ENCODE measurements around the gene PACS1. TPM values are rescaled to one million over a fixed set of nuclear protein-coding genes. Genes with fewer than 3 reads are reported as not detected.

PACS1 gene
- total and polyA plus RNA-seq, 5 donors from 2014 or later: 43.8 to 306 (median 48.3) TPM

GRCh38 chr11:66051766-66052663 is 18.1 kb upstream of the PACS1 start, which contains the start of gene SF3B2:
Gene SF3B2, plus strand, starts transcription at chr11:66052364. Its CDS starts 21 bp downstream, at chr11:66052385.
- DNase-seq (peak; percentile 95 to 99 (median 95)), ATAC-seq (ENCODE audit: low read depth in 2 of 2) (peak; percentile 97 to 99)
- Mint-ChIP-seq H3K4me3 (peak within 1 kb of the TSS; percentile 96 to 100 (median 100)), H3K36me3 (peaks cover 21% of the 10 kb centered on the region), H3K27ac (peak within 1 kb of the TSS; percentile 97 to 99 (median 99)), H3K27me3 (peaks cover 18% of the 10 kb centered on the region), H3K9me3 (peaks cover 0 to 2% (median 0%) of the 10 kb centered on the region in 7 donors), H3K4me1 (peaks cover 10 to 44% (median 17%) of the 10 kb centered on the region in 4 donors)
- Histone ChIP-seq H3K9me3 (ENCODE audit: control insufficient read depth in 2 of 2, low read length in 2 of 2) (no peaks in the 10 kb centered on the region), H3K4me3 (ENCODE audit: low read depth, low read length) (peak within 1 kb of the TSS; percentile 88), H3K27me3 (ENCODE audit: control insufficient read depth, insufficient read depth, low read length) (no peaks in the 10 kb centered on the region), H3K4me1 (ENCODE audit: control insufficient read depth, insufficient read depth, low read length, poor library complexity, severe bottlenecking) (peaks cover 27% of the 10 kb centered on the region), H3K36me3 (ENCODE audit: control insufficient read depth, insufficient read depth, low read length) (peaks cover 27% of the 10 kb centered on the region), H3K27ac (ENCODE audit: insufficient read depth, low read length, poor library complexity, severe bottlenecking) (peak within 1 kb of the TSS; percentile 86)

- H3K27me3 Mint-ChIP-seq: peaks cover 18% of the 10 kb centered on the region
- ATAC-seq (ENCODE audit: low read depth in 2 of 2): no peak
Observed at GRCh38 chr11:66052664-66052982, 17.4 kb upstream of the PACS1 start.

GRCh38 chr11:66055021-66055420 is 15.1 kb upstream of the PACS1 start:
- peak overlapping the region in 1 of 3 donors; percentile 54 for H3K27ac Mint-ChIP-seq
- no peak for DNase-seq
- peak overlapping the region in 2 of 4 donors; percentile 47 to 84 for H3K4me3 Mint-ChIP-seq
- Histone ChIP-seq H3K9me3 (ENCODE audit: control insufficient read depth in 2 of 2, low read length in 2 of 2) (no peaks in the 10 kb centered on the region), H3K27ac (ENCODE audit: insufficient read depth, low read length, poor library complexity, severe bottlenecking) (no peak overlapping the region), H3K4me1 (ENCODE audit: control insufficient read depth, insufficient read depth, low read length, poor library complexity, severe bottlenecking) (peaks cover 21% of the 10 kb centered on the region), H3K27me3 (ENCODE audit: control insufficient read depth, insufficient read depth, low read length) (no peaks in the 10 kb centered on the region), H3K4me3 (ENCODE audit: low read depth, low read length) (no peak overlapping the region), H3K36me3 (ENCODE audit: control insufficient read depth, insufficient read depth, low read length) (peaks cover 55% of the 10 kb centered on the region)
- peaks cover 37% of the 10 kb centered on the region for H3K36me3 Mint-ChIP-seq
- ATAC-seq (ENCODE audit: low read depth in 2 of 2): no peak
- peaks cover 8% of the 10 kb centered on the region for H3K27me3 Mint-ChIP-seq
- H3K4me1 Mint-ChIP-seq: peaks cover 10 to 41% (median 19%) of the 10 kb centered on the region in 4 donors
- H3K9me3 Mint-ChIP-seq: peaks cover 0 to 1% (median 0%) of the 10 kb centered on the region in 7 donors

More at GRCh38 chr11:66052664-66052982, 17.4 kb upstream of the PACS1 start:
- peaks cover 10 to 44% (median 17%) of the 10 kb centered on the region in 4 donors for H3K4me1 Mint-ChIP-seq
- DNase-seq: no peak
- Histone ChIP-seq H3K27ac (ENCODE audit: insufficient read depth, low read length, poor library complexity, severe bottlenecking) (peak overlapping the region; percentile 86), H3K27me3 (ENCODE audit: control insufficient read depth, insufficient read depth, low read length) (no peaks in the 10 kb centered on the region), H3K4me1 (ENCODE audit: control insufficient read depth, insufficient read depth, low read length, poor library complexity, severe bottlenecking) (peaks cover 27% of the 10 kb centered on the region), H3K4me3 (ENCODE audit: low read depth, low read length) (peak overlapping the region; percentile 88), H3K36me3 (ENCODE audit: control insufficient read depth, insufficient read depth, low read length) (peaks cover 32% of the 10 kb centered on the region), H3K9me3 (ENCODE audit: control insufficient read depth in 2 of 2, low read length in 2 of 2) (no peaks in the 10 kb centered on the region)
- peak overlapping the region; percentile 96 to 100 (median 100) for H3K4me3 Mint-ChIP-seq
- peak overlapping the region; percentile 97 to 99 (median 99) for H3K27ac Mint-ChIP-seq
- H3K36me3 Mint-ChIP-seq: peaks cover 25% of the 10 kb centered on the region
- H3K9me3 Mint-ChIP-seq: peaks cover 0 to 2% (median 0%) of the 10 kb centered on the region in 7 donors

GRCh38 chr11:66056501-66056900 is 13.6 kb upstream of the PACS1 start:
- peaks cover 17% of the 10 kb centered on the region for H3K4me1 ChIP-seq (ENCODE audit: control insufficient read depth, insufficient read depth, low read length, poor library complexity, severe bottlenecking)
- H3K4me1 Mint-ChIP-seq: peaks cover 10 to 40% (median 21%) of the 10 kb centered on the region in 4 donors
- no peak for ATAC-seq (ENCODE audit: low read depth in 2 of 2)
- no peak for DNase-seq
- H3K36me3 ChIP-seq (ENCODE audit: control insufficient read depth, insufficient read depth, low read length): peaks cover 69% of the 10 kb centered on the region
- no peaks in the 10 kb centered on the region for H3K9me3 ChIP-seq (ENCODE audit: control insufficient read depth in 2 of 2, low read length in 2 of 2)
- H3K27ac ChIP-seq (ENCODE audit: insufficient read depth, low read length, poor library complexity, severe bottlenecking): no peak overlapping the region
- no peaks in the 10 kb centered on the region for H3K27me3 ChIP-seq (ENCODE audit: control insufficient read depth, insufficient read depth, low read length)
- H3K4me3 ChIP-seq (ENCODE audit: low read depth, low read length): no peak overlapping the region
- peaks cover 50% of the 10 kb centered on the region for H3K36me3 Mint-ChIP-seq
- H3K27me3 Mint-ChIP-seq: peaks cover 4% of the 10 kb centered on the region
- peak overlapping the region in 1 of 4 donors; percentile 32 for H3K4me3 Mint-ChIP-seq
- peaks cover 0 to 1% (median 0%) of the 10 kb centered on the region in 7 donors for H3K9me3 Mint-ChIP-seq
- peak overlapping the region in 1 of 3 donors; percentile 20 for H3K27ac Mint-ChIP-seq

- H3K4me1 Mint-ChIP-seq: peaks cover 5 to 33% (median 16%) of the 10 kb centered on the region in 4 donors
Observed at GRCh38 chr11:66059966-66060680, 9.9 kb upstream of the PACS1 start.

GRCh38 chr11:66061268-66061667 is 8.8 kb upstream of the PACS1 start:
- peaks cover 68% of the 10 kb centered on the region for H3K36me3 Mint-ChIP-seq
- peak overlapping the region in 1 of 3 donors; percentile 48 for H3K27ac Mint-ChIP-seq
- peaks cover 0 to 3% (median 1%) of the 10 kb centered on the region in 7 donors for H3K9me3 Mint-ChIP-seq

More at GRCh38 chr11:66059966-66060680, 9.9 kb upstream of the PACS1 start:
- H3K36me3 ChIP-seq (ENCODE audit: control insufficient read depth, insufficient read depth, low read length): peaks cover 96% of the 10 kb centered on the region
- H3K9me3 ChIP-seq (ENCODE audit: control insufficient read depth in 2 of 2, low read length in 2 of 2): peaks cover under 1 to 3% of the 10 kb centered on the region in 2 experiments
- no peak overlapping the region for H3K4me3 ChIP-seq (ENCODE audit: low read depth, low read length)
- Mint-ChIP-seq H3K9me3 (peaks cover 0 to 2% (median 0%) of the 10 kb centered on the region in 7 donors), H3K27ac (peak overlapping the region in 2 of 3 donors; percentile 17 to 72), H3K4me3 (no peak overlapping the region), H3K36me3 (peaks cover 64% of the 10 kb centered on the region), H3K27me3 (no peaks in the 10 kb centered on the region)
- H3K27ac ChIP-seq (ENCODE audit: insufficient read depth, low read length, poor library complexity, severe bottlenecking): no peak overlapping the region
- ATAC-seq (ENCODE audit: low read depth in 2 of 2) (no peak), DNase-seq (no peak)
- no peaks in the 10 kb centered on the region for H3K4me1 ChIP-seq (ENCODE audit: control insufficient read depth, insufficient read depth, low read length, poor library complexity, severe bottlenecking)
- no peaks in the 10 kb centered on the region for H3K27me3 ChIP-seq (ENCODE audit: control insufficient read depth, insufficient read depth, low read length)

GRCh38 chr11:66062408-66062807 is 7.7 kb upstream of the PACS1 start:
- Histone ChIP-seq H3K4me1 (ENCODE audit: control insufficient read depth, insufficient read depth, low read length, poor library complexity, severe bottlenecking) (peaks cover 2% of the 10 kb centered on the region), H3K36me3 (ENCODE audit: control insufficient read depth, insufficient read depth, low read length) (peaks cover 95% of the 10 kb centered on the region), H3K9me3 (ENCODE audit: control insufficient read depth in 2 of 2, low read length in 2 of 2) (peaks cover 1 to 5% of the 10 kb centered on the region in 2 experiments), H3K4me3 (ENCODE audit: low read depth, low read length) (no peak overlapping the region), H3K27ac (ENCODE audit: insufficient read depth, low read length, poor library complexity, severe bottlenecking) (no peak overlapping the region), H3K27me3 (ENCODE audit: control insufficient read depth, insufficient read depth, low read length) (no peaks in the 10 kb centered on the region)
- DNase-seq (no peak), ATAC-seq (ENCODE audit: low read depth in 2 of 2) (no peak)
- peaks cover 5 to 47% (median 28%) of the 10 kb centered on the region in 4 donors for H3K4me1 Mint-ChIP-seq
- no peaks in the 10 kb centered on the region for H3K27me3 Mint-ChIP-seq
- H3K36me3 Mint-ChIP-seq: peaks cover 72% of the 10 kb centered on the region
- peak overlapping the region in 1 of 3 donors; percentile 31 for H3K27ac Mint-ChIP-seq
- H3K4me3 Mint-ChIP-seq: no peak overlapping the region
- H3K9me3 Mint-ChIP-seq: peaks cover 0 to 3% (median 0%) of the 10 kb centered on the region in 7 donors

More at GRCh38 chr11:66061268-66061667, 8.8 kb upstream of the PACS1 start:
- ATAC-seq (ENCODE audit: low read depth in 2 of 2) (no peak), DNase-seq (no peak)
- H3K27ac ChIP-seq (ENCODE audit: insufficient read depth, low read length, poor library complexity, severe bottlenecking): no peak overlapping the region
- H3K36me3 ChIP-seq (ENCODE audit: control insufficient read depth, insufficient read depth, low read length): peaks cover 96% of the 10 kb centered on the region
- H3K4me1 ChIP-seq (ENCODE audit: control insufficient read depth, insufficient read depth, low read length, poor library complexity, severe bottlenecking): peaks cover under 1% of the 10 kb centered on the region
- Mint-ChIP-seq H3K4me3 (peak overlapping the region in 1 of 4 donors; percentile 52), H3K27me3 (no peaks in the 10 kb centered on the region), H3K4me1 (peaks cover 5 to 35% (median 18%) of the 10 kb centered on the region in 4 donors)
- H3K4me3 ChIP-seq (ENCODE audit: low read depth, low read length): no peak overlapping the region
- H3K9me3 ChIP-seq (ENCODE audit: control insufficient read depth in 2 of 2, low read length in 2 of 2): peaks cover 1 to 5% of the 10 kb centered on the region in 2 experiments
- no peaks in the 10 kb centered on the region for H3K27me3 ChIP-seq (ENCODE audit: control insufficient read depth, insufficient read depth, low read length)
